RWPE2 (cell line): ENCODE measurements around the gene TUBG2.
"Not testable (repeated sequence)": the region's sequence is repeated elsewhere in the genome, so short reads cannot be mapped to it uniquely, and the experiment has no call there.

Experiments used
- ATAC-seq: fragments of 200-7000 bp; cut with Tn5 transposase; 3 replicates; pipeline ENCODE4 v1.9.1; 2021; ENCODE audit warnings: low read depth
- DNase-seq: peaks from one replicate; pipeline ENCODE4 v3.0.0-alpha.2; 2020; ENCODE audit warnings: low spot score
- H3K27ac ChIP-seq: fragments of 450-650 bp; 2 replicates; pipeline ENCODE4 v1.5.1; 2017; ENCODE audit warnings: mild to moderate bottlenecking; ENCODE audit not compliant: poor library complexity, severe bottlenecking
- H3K27me3 ChIP-seq: fragments of 250-450 bp; sonication (Bioruptor Pico); 2 replicates; pipeline ENCODE4 v1.5.1; 2021; ENCODE audit warnings: mild to moderate bottlenecking, moderate library complexity; ENCODE audit not compliant: insufficient read depth, poor library complexity, severe bottlenecking
- H3K36me3 ChIP-seq: fragments of 250-450 bp; sonication (Bioruptor Pico); 2 replicates; pipeline ENCODE4 v1.5.1; 2020; ENCODE audit warnings: low read depth, mild to moderate bottlenecking, moderate library complexity
- H3K4me1 ChIP-seq: fragments of 250-450 bp; sonication (Bioruptor Pico); 2 replicates; pipeline ENCODE4 v1.5.1; 2021; ENCODE audit warnings: mild to moderate bottlenecking, moderate library complexity; ENCODE audit not compliant: insufficient read depth, poor library complexity, severe bottlenecking
- H3K4me3 ChIP-seq: fragments of 250-450 bp; sonication (Bioruptor Pico); 2 replicates; pipeline ENCODE4 v1.5.1; 2021; ENCODE audit warnings: mild to moderate bottlenecking, moderate library complexity; ENCODE audit not compliant: severe bottlenecking
- H3K9me3 ChIP-seq: fragments of 250-450 bp; sonication (Bioruptor Pico); 2 replicates; pipeline ENCODE4 v1.5.1; 2021; ENCODE audit warnings: mild to moderate bottlenecking, moderate library complexity; ENCODE audit not compliant: severe bottlenecking
- TF ChIP-seq, protein P1 (sequence below): fragments of 450-650 bp; IDR thresholded peaks from one replicate; pipeline ENCODE4 v1.5.1; 2017; ENCODE audit warnings: mild to moderate bottlenecking, moderate library complexity; ENCODE audit not compliant: poor library complexity, severe bottlenecking

Gene TUBG2

GRCh38 chr17:42618442-42619150 is 40.5 kb upstream of the TUBG2 start:
- H3K36me3 ChIP-seq: peaks cover 15% of the 10 kb centered on the region
- peaks cover 11% of the 10 kb centered on the region for H3K4me1 ChIP-seq
- H3K9me3 ChIP-seq: no peaks in the 10 kb centered on the region
- DNase-seq (no peak), ATAC-seq (peak; percentile 89)
- TF ChIP-seq, protein P1, sequence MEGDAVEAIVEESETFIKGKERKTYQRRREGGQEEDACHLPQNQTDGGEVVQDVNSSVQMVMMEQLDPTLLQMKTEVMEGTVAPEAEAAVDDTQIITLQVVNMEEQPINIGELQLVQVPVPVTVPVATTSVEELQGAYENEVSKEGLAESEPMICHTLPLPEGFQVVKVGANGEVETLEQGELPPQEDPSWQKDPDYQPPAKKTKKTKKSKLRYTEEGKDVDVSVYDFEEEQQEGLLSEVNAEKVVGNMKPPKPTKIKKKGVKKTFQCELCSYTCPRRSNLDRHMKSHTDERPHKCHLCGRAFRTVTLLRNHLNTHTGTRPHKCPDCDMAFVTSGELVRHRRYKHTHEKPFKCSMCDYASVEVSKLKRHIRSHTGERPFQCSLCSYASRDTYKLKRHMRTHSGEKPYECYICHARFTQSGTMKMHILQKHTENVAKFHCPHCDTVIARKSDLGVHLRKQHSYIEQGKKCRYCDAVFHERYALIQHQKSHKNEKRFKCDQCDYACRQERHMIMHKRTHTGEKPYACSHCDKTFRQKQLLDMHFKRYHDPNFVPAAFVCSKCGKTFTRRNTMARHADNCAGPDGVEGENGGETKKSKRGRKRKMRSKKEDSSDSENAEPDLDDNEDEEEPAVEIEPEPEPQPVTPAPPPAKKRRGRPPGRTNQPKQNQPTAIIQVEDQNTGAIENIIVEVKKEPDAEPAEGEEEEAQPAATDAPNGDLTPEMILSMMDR: peak; percentile 68
- no peaks in the 10 kb centered on the region for H3K27me3 ChIP-seq
- no peak overlapping the region for H3K4me3 ChIP-seq
- peak overlapping the region; percentile 28 for H3K27ac ChIP-seq

DNA sequence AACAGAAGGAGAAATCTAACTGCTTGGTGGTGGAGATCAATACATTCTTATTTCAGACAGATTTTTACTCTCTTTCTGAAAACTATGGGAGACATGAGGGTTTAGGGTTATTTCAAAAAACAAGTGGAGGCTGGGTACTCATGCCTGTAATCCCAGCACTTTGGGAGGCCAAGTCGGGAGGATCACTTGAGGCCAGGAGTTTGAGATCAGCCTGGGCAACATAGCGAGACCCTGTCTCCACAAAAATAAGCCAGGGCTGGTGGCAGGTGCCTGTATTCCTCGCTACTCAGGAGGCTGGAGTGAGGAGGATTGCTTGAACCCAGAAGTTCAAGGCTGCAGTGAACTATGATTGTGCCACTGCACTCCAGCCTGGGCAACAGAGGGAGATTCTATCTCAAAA is 37.1 kb upstream of the TUBG2 start:
- H3K4me1 ChIP-seq: peaks cover 21% of the 10 kb centered on the region
- not testable (repeated sequence) for H3K9me3 ChIP-seq, H3K27me3 ChIP-seq, DNase-seq, ATAC-seq, H3K4me3 ChIP-seq, H3K36me3 ChIP-seq, H3K27ac ChIP-seq

- no peak for DNase-seq
- H3K27me3 ChIP-seq: no peaks in the 10 kb centered on the region
- peaks cover 19% of the 10 kb centered on the region for H3K4me1 ChIP-seq
- ATAC-seq: no peak
- no peaks in the 10 kb centered on the region for H3K9me3 ChIP-seq
- H3K4me3 ChIP-seq: no peak overlapping the region
- no peaks in the 10 kb centered on the region for H3K36me3 ChIP-seq
- TF ChIP-seq, protein P1: no peak
- peak overlapping the region; percentile 57 for H3K27ac ChIP-seq
These were observed 35.8 kb upstream of the TUBG2 start for GRCh38 chr17:42623271-42623670.

DNA sequence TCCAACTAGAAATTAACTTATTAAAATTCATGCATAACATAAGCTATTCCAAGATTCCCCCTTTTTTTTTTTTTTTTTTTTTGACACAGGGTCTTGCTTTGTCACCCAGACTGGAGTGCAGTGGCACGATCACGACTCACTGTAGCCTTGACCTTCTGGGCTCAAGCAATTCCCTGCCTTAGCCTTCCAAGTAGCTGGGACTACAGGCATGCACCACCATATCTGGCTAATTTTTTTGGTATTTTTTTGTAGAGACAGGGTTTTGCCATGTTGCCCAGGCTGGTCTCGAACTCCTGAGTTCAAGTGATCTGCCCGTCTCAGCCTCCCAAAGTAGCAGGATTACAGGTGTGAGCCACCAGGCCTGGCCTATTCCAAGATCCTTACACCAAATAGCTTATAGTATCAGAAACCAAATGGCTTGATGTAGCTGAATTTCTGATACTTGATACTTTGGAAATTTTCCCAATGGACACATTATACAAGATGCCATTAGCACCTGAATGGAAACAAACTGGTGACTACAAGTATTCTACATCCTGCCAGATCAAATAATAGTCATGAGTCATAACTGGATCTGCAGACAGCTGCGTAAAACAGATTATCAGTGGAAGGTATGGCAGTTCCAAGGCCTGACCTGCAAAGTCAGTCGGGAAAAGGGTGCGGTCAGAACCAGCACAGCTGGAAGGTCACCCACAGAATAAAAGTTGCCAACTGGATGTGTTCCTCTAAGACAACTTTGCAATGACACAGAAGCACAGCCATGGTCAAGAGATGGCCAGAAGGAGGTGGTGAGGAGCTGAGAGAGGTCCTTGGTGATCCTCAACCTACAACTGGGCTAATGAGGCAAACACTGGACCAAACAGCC is 35.1 kb upstream of the TUBG2 start:
- ATAC-seq (peak; percentile 97), DNase-seq (no peak)
- Histone ChIP-seq H3K27me3 (no peaks in the 10 kb centered on the region), H3K27ac (peak overlapping the region; percentile 57), H3K36me3 (no peaks in the 10 kb centered on the region), H3K4me1 (peaks cover 16% of the 10 kb centered on the region), H3K9me3 (no peaks in the 10 kb centered on the region), H3K4me3 (no peak overlapping the region)
- TF ChIP-seq, protein P1: peak; percentile 24

- H3K36me3 ChIP-seq, H3K27me3 ChIP-seq, H3K9me3 ChIP-seq, H3K4me3 ChIP-seq, ATAC-seq, H3K27ac ChIP-seq, DNase-seq: not testable (repeated sequence)
- peaks cover 22% of the 10 kb centered on the region for H3K4me1 ChIP-seq
These were observed 31.9 kb upstream of the TUBG2 start for GRCh38 chr17:42627032-42627764.
